Cardiac fibroblast (primary cell): ENCODE results near the gene SLC17A1.
A peak's percentile ranks its signal among the peaks of the same experiment; 100 is the strongest.

Source experiments
- DNase-seq, 2 donors: peaks; one replicate each; pipeline versions ENCODE4 v3.0.0 to v3.0.0-alpha.2; 2010; ENCODE audit warnings: low read depth in 2 of 2
- H3K4me3 ChIP-seq, 2 donors: replicated peaks in 1 of 2; 1 replicate in 1 of 2; 2 replicates in 1 of 2; pipeline ENCODE4 v1.5.1; 2011; ENCODE audit warnings: low read depth in 2 of 2, low read length in 2 of 2, mild to moderate bottlenecking in 2 of 2, moderate library complexity in 1 of 2
- CTCF ChIP-seq: IDR thresholded peaks from one replicate; pipeline ENCODE4 v1.5.1; 2011; ENCODE audit warnings: low read depth, mild to moderate bottlenecking, low read length, inconsistent platforms

Gene SLC17A1

GRCh38 chr6:25834950-25835349 is 3.1 kb upstream of the SLC17A1 start:
- H3K4me3 ChIP-seq = no peak overlapping the region
- peak in 1 of 2 donors; percentile 9 for DNase-seq
- no peak for TF ChIP-seq CTCF

DNA sequence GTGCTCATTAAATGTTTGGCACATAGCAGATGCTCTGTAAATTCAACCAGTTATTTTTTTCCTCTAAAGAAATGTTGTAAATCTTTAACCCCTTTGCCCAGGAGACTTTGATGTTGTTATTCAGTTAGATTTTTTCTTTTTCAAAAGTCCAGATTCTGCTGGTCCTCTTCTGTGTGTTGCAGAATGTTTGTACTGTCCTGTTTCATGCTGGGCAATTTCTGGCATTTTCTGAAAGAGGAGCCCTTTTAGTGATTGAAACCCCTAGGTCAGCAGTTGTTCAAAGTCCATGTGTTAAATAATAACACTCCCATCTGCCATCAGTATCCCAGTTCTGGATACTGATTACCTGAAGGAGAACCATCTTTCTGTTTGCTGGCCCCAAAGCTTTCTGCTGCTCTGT is 1.3 kb upstream of the SLC17A1 start:
- TF ChIP-seq CTCF = no peak
- DNase-seq = no peak
- no peak overlapping the region for H3K4me3 ChIP-seq

- no peak overlapping the region for H3K4me3 ChIP-seq
- TF ChIP-seq CTCF = no peak
- no peak for DNase-seq
Measured at GRCh38 chr6:25832670-25833069, 818 bp upstream of the SLC17A1 start.

- no peak for TF ChIP-seq CTCF
- DNase-seq = no peak
Measured at GRCh38 chr6:25832307-25832662, 433 bp upstream of the SLC17A1 start.

DNA sequence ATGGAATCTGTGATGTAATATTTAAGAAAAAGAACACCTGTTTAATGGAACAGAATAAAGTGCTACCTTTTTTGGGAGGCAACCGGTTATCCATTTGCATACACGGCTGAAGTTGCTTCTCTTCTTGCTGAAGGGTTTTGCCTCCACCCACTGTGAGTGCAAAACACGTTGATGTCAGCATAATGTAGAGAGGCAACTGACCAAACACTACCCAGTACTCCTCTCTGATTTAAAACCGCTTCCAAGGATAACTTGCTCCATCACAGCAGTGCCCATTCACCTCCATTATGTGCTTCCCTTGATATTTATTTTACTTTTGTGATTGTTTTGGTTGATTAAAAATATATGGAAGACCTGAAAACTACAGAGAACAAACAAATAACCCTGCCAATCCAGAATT is 1.4 kb downstream of the SLC17A1 start:
- DNase-seq = no peak
- no peak overlapping the region for H3K4me3 ChIP-seq
- TF ChIP-seq CTCF = no peak

More at GRCh38 chr6:25832307-25832662, 433 bp upstream of the SLC17A1 start:
- H3K4me3 ChIP-seq = no peak overlapping the region

DNA sequence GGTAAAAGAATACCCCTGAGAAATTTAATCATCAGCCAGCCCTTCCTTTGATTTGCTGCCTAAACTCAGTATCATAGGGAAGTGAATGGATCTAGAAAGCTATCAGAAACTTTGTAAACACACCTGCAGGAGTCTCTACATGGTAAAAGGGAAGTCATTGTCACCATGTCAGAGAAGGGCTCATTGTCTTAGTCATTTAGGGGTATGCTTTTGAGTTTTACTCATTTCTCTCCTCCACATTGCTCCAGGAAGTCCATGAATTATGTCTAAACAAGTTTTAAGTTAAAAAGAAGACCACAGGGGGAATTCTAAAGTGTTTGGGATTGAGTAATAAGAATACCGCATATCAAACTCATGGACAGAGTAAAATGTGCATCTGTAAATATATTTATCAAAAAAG is 2.5 kb downstream of the SLC17A1 start:
- no peak overlapping the region for H3K4me3 ChIP-seq
- TF ChIP-seq CTCF = no peak
- DNase-seq = no peak

- TF ChIP-seq CTCF = no peak
- DNase-seq = no peak
- H3K4me3 ChIP-seq = no peak overlapping the region
Measured at GRCh38 chr6:25821341-25821740, 10.5 kb downstream of the SLC17A1 start.
